GM11168 (cell line): ENCODE results near the gene DYNLT1.
"Not testable (repeated sequence)": the region's sequence is repeated elsewhere in the genome, so short reads cannot be mapped to it uniquely, and the experiment has no call there.

ENCODE experiments used
- in situ Hi-C: fragments of 300-500 bp; cut with MboI; formaldehyde crosslinking; loops from one replicate; pipeline ENCODE4 v1.12.0; 2022; ENCODE audit warnings: low sequenced_read_pairs; ENCODE audit not compliant: unreplicated experiment

The DYNLT1 gene

DNA sequence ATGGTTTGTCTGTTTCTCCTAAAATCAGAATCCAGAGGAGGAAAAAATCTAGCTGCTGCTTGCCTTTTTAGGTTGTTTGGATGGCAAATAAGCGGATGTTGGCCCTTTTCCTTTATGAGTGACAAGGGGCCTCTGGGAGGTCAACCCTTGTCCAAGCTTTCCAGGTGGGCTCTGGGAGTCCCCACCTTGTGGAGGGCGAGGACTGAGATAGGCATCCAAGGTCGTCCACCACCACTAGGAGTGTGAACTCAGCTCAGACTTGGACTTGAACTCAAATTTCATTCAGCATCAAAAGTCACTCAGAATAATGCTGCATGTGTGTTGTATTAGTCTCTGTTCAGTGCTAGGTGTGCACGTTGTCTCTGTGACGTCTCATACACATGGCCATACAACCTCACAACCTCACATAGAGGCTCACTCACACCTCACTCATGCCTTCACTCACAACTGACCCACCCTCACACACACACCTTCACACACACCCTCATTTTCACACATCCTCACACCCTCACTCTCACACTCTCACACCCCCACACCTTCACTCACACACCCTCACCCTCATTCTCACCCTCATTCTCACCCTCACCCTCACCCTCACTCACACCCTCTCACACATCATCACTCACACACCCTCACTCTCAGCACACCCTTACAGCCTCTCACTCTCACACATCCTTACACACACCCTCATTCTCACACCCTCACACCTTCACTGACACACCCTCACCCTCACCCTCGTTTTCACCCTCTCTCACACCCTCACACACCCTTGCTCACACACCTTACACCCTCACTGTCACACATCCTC lies 18.0 kb downstream of the DYNLT1 start:
- in situ Hi-C loops: no loop called here

DNA sequence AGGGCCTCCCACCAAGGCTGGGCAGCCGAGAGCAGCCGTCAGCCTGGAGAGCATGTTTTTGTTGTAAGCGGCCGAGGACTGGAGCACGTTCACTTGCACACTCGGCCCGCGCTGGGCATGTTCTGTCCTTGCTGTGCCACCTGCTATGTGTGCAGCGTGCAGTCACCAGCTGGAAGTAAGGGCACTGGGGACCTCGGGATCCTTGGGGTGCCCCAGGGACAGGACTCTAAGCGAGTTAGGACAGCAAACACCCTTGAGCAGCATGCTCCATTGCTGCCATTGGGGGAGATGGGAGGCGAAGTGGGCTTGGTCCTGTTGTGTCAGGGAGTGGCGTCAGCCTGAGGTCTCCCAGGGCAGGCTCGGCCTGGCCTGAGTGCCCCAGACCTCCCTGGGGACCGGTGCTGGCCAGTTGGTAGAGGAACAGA lies 18.6 kb downstream of the DYNLT1 start:
- in situ Hi-C loops: no loop called here

DNA sequence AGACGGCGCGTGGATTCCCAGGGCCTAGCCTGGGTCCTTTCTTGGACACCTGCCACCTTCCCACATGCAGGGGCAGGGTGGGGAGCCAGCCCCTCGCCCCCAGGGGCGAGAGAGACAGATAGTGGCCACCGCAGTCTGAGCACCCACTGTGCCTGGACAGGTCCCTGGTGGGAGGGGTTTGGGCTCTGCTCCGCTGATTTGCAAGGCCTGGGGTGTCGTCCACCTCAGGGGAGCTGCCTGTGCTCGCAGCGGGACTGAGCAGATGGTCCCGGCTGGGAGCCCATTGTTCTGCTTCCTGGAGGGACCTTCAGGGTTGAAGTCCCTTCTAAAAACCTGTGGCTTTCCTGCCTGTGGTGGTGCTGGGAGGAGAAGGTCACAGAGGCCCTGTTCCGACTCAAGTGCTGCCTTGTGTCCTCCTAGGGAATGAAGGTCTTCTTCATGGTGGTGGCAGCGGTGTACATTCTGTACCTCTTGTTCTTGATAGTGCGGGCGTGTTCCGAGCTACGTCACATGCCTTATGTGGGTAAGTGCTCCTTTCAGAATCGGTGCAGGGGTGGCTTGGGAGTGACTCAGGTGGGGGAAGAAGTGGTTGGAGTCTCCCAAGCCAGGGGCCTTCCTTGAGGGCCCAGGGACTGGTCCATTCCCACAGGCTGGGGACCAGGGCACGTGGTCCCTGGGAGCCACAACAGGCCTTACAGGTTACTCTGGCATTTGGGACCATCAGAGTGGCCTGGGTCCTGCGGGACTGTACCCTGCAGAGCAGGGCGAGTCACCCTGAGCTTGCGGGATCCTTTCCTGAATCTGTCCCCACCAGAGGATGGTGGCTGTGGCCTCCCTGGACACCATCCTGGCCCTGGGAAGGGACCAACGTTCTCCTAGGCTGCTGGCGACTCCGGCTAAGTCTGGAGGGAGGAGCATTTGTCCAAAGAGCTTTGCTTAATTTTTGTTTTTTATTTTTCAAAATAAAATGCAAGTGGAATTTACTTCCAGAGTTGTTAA lies 19.6 kb downstream of the DYNLT1 start:
- in situ Hi-C loops: no loop called here

DNA sequence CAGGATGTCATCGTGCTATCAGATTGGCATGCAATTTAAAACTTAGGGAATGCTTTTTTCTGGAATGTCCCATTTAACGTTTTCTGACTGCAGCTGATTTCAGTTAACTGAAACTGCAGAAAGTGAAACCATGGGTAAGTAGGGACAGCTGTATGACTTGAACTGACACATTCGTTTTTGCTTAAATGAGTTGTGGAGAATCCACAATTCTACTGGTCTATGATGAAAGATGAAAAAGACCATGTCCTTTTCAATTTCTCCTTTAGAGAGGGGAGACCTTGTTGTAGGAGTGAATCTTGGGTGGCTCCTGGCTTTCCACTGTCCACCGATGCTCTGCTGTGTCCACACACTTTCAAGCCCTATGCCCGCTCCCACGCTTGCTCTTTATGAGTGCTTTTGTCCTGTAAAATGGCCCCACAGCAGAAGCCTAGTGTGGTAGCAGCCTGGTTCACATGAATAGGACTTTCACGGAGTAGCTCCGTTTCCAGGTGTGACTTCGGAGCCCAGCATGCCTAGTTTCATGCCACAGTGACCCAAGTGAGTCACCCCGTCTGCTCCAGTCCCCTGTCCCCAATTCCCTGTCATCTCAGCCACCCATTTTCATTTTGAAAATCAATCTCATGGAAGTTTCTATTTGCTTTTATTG lies 21.9 kb downstream of the DYNLT1 start:
- in situ Hi-C loops: no loop called here

DNA sequence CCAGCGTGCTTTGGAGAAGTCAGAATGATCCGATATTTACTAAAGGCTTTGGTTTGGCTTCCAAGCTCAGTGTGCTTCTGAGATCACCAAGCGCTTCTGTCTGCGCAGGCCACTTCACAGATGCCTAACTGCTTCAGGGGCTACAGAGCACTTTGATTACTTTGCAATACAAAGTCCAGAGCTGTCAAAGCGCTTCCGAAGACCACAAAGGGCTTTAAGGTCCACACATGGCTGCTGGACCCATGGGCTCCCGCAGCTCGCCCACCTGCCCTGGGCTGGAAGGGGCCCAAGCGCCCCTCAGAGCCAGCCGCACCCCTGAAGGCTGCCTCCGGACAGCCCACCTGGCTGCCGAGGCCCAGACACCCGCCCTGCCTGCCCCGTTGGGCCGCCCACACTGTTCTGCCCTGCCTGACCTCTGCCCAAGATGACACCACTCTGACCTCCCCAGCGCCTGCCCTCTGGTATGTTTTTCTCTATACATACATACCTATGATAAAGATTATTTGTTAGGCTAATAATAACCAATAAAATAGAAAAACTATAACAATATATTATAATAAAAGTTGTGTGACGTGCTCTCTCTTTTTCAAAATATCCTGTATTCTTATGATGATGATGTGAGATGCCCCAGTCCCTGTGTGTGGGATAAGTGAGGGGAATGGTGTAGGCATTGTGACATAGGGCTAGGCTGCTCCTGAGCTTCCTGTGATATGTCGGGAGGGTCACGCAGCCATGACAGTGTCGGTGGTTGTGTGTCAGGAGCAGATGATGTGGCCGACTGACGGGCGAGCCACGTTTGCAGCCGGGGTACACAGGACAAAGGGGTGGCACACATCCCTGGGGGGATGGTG lies 22.6 kb downstream of the DYNLT1 start:
- in situ Hi-C loops: no loop called here

DNA sequence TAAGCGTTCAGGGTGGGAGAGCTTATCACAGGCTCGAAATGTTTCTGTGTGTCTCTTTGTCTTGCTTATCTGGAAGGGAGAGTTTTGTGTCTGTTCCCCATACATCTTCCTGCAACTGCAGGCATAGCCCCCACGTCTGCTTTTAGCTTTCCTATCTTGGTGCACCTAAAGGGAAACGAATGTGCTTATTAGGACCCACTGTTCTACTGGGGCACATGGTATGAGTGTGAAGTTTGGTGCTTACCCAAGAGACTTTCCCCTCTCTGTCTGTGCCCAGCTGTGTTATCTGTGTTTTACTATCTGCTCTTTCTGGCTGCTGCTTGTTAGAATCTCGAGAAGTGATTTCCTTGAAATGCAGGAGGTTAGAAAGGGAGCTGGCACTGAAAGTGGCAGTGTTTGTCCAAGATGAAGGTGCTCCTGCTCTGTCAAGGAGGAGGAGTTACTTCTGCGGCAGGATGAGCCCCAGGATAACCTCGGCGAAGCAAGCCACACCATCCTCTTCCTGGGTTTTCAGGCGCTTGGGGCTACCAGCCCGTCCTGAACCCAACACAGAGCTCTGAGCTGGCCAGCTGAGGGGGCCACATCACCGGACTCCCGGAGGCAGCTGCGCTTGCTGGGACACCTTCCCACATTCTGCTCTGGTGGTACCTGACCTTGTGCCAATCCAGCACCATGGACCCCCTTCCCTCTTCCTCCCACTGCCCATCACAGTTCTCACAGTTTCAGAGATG lies 23.4 kb downstream of the DYNLT1 start:
- in situ Hi-C loops: no loop called here

DNA sequence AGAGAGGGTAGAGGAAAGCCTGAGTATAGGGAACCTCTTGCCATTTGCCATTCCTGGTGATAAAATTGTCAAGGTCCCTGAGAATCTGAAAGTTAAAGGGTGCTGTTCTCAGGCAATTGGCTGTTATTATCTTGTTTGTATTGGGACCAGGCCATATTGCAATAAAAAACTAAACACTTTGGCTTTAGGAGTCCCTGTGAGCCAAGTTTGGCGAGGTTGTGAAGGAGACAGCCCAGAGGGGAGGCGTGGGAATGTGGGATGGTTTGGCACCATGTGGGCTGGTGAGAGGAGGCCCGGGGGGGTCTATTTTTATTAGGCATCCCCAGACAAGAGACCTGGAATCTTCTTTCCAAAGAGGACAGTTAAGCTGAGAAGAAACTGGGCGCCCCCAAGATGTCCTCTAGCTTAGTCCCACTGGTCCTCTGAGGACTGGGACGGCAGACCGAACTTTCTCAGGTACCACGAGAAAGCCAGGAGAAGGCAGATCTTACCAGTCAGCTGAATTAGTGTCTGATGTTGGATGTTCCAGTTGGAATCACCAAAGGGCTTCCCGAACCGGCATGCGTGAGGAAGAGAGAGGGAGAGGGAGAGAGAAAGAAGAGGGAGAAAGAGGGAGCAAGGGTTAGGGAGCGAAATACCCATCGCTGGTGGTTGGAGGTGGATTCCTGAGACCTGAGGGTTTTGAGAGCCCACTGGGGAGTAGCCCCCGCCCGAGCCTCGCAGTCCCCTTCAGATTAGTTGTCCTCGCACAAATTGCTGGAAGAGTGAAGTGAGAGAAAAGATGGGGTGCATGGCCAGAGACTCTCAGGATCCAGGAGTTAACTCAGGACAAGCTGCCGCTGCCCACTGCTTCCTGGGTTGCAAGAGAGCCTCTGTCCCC lies 24.4 kb downstream of the DYNLT1 start:
- in situ Hi-C loops: no loop called here

DNA sequence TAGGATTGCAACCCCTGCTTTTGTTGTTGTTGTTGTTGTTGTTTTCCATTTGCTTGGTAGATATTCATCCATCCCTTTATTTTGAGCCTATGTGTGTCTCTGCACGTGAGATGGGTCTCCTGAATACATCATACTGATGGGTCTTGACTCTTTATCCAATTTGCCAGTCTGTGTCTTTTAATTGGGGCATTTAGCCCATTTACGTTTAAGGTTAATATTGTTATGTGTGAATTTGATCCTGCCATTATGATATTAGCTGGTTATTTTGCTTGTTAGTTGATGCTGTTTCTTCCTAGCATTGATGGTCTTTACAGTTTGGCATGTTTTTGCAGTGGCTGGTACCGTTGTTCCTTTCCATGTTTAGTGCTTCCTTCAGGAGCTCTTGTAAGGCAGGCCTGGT lies 26.3 kb downstream of the DYNLT1 start:
- in situ Hi-C loops: not testable (repeated sequence)

DNA sequence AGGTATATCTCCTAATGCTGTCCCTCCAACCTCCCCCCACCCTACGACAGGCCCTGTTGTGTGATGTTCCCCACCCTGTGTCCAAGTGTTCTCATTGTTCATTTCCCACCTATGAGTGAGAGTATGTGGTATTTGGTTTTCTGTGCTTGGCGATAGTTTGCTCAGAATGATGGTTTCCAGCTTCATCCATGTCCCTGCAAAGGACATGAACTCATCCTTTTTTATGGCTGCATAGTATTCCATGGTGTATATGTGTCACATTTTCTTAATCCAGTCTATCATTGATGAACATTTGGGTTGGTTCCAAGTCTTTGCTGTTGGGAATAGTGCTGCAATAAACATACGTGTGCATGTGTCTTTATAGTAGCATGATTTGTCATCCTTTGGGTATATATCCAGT lies 29.9 kb downstream of the DYNLT1 start:
- in situ Hi-C loops: not testable (repeated sequence)

DNA sequence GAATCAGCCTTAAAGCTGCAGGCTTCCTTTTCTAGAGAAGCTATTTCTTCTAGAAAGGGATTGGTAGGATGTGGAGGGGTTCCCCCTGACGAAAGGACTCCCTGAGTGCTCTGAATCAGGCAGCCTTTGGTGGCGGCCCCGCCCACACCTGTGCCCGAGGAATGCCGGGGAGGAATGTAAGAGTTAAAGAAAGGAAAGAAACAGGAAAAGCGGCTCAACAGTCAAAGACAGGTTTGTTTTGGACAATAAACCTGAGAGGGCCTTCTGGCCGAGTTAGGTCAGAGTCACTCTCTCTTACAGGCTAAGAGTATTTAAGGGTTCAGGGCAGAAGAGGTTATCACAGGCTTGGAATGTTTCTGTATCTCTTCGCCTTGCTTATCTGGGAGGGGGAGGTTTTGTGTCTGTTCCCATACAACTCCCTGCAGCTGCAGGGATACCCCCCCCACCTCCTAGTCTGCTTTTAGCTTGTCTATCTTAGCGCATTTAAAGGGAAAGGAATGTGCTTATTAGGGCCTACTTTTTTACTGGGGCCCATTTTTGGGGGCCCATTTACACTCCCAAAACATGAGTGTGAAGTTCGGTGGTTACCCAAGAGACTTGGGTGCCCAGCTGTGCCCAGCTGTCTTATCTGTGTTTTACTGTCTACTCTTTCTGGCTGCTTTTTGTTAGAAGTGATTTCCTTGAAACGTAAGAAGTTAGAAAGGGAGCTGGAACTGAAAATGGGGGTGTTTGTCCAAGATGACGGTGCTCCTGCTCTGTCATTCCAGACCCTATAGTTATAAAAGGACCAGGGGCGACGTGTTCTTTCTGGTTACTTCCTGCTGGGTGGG lies 32.8 kb downstream of the DYNLT1 start:
- in situ Hi-C loops: no loop called here

DNA sequence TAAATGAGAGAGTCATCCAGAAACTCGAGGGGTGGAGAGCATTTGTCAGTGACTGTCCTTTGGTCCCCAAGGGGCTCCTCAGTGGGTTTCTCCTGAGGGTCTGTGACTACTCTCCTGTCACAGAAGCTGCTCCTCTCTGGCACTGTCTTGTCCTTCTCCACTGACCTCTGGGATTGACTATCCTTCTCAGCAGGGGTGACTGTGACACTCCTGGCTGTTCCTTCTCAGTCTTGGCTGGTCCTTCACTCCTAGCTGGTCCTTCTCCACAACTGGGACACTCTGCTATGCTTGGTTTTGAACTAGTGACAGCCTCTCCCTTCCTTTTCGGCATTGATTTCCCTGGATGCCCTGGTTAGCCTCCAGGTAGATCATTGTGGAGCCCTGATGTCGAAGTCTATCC lies 33.5 kb downstream of the DYNLT1 start:
- in situ Hi-C loops: no loop called here

DNA sequence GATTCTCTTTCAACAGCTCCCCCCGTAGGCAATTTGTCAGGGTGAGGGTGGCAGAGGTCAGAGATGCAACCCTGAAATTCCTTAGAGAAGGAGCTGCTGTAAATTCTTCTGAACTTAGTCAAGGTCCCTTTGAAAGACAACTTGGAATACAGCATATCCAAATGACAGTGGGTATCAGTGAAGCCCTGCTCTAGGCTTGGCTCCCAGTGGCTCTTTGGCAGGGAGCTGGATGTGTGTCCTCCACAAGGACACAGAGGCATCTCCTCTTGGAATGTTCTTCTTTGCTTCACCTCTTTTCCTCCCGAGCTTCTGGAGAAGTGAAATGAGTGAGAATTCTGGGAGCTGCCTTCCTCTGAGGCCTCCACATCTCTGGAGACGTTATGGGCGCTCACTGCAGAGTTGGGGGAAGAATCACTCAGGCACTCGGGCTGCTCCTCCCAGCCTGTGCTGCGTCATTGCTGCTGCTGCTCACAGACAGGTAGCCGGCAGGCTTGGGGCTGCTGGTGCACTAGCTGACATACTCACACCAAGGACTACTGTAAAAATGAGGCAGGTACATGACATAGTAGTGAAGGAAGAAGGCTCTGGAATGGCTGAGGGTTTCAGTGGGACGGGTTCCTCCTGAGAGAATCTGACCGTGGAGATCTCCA lies 34.1 kb downstream of the DYNLT1 start:
- in situ Hi-C loops: no loop called here

DNA sequence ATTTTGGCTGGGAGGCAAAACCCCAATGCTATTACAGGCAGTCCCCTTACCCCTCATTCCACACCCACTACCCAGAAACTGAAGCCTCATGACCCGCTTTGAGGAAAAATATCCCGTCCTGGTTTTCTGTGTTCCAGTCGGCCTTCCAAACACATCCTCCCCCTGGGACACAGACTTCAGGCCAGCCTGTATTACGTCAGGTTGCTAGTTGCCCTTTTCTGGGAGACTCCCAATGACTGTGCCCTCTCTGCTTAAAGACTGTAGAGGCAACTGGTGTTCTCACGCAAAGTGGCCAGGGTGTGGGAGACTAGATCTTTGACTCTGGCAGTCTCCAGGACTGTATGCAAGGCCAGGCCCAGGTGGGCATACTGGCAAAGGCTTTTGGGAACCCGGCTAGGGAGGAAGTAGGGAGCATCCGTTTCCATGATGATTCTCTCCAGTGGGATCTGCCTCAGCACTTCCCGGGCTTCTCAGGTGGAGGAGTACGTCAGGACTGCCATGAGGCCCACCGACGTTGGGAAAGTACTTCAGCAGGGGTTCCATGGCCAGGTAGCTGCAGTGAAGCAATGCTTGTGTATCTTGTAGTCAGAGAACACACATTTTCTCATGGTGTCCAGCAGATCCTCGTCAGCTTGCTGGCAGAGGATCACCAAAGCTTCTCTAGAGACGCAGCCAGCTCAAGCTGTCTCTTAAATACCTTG lies 34.9 kb downstream of the DYNLT1 start:
- in situ Hi-C loops: loop anchor here (5.0 kb wide), 1 partner anchor 382 kb away; no protein-coding TSS in a partner anchor

DNA sequence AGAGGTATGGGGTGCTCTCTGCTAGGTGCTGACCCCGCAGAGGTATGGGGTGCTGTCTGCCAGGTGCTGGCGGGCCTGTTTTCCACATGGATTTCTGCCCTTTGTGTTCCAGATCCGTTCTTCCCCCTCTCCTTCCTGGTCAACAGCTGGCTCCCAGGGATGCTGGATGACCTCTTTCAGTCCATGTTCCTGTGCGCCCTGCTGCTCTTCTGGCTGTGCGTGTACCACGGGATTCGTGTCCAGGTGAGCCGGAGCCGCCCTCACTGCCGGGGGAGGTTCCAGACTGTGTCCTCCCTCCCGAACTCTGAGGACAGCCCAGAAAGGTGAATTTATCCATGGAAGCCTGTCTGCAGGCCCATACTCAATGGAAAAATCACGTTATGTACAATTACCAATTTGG lies 36.3 kb downstream of the DYNLT1 start:
- in situ Hi-C loops: loop anchor here (5.0 kb wide), 1 partner anchor 381 kb away; no protein-coding TSS in a partner anchor

DNA sequence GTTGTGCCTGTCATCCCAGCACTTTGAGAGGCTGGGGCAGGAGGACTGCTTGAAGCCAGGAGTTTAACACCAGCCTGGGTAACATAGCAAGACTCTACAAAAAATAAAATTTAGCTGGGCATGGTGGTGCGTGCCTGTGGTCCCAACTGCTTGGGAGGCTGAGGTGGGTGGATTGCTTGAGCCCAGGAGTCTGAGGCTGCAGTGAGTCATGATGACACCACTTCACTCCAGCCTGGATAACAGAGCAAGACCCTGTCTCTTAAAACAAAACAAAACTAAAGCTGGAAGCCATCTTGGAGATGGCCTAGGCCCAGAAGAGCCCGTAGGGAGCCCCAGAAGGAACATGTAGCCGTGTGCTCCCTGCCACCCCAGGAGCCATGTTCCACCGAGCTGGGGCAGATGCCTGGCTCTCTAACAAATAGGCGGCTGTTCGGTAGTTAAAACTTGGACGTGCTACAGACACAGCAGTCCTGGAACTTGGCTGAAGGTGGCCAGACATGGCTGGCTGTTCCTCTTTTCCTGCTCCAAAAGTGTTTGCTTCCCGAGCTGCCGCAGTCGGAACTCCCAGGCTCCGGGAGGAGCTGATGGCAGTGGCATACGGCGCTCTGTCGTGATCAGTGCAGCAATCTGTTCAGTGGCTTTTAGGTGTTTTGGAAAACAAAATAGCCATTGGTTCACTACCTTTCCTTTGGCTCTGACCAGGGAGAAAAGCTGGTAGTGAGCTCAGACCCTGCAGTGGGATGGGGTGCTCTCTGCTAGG lies 37.0 kb downstream of the DYNLT1 start:
- in situ Hi-C loops: loop anchor here (5.0 kb wide), 1 partner anchor 380 kb away; no protein-coding TSS in a partner anchor
